Colonic mucosa (tissue), 4 donors: ENCODE data around the gene C3orf20. TPM values are rescaled to one million over a fixed set of nuclear protein-coding genes. Genes with fewer than 3 reads are reported as not detected.

Experiments used
- DNase-seq: peaks from one replicate; pipeline ENCODE4 v3.0.0-alpha.2; 2020
- H3K27ac ChIP-seq: fragments of 200-600 bp; one replicate; pipeline ENCODE4 v1.8.0; 2021
- H3K27me3 ChIP-seq: fragments of 200-600 bp; one replicate; pipeline ENCODE4 v1.8.0; 2021
- H3K36me3 ChIP-seq: fragments of 200-600 bp; one replicate; pipeline ENCODE4 v1.8.0; 2021
- H3K4me1 ChIP-seq: fragments of 200-600 bp; one replicate; pipeline ENCODE4 v1.8.0; 2021; ENCODE audit warnings: mild to moderate bottlenecking
- H3K4me3 ChIP-seq: fragments of 200-600 bp; one replicate; pipeline ENCODE4 v1.8.0; 2021
- H3K9ac ChIP-seq, 2 donors: one replicate each; pipeline ENCODE4 v1.7.0; 2013; ENCODE audit warnings: control low read depth in 2 of 2, low read depth in 2 of 2, low read length in 2 of 2
- H3K9me3 ChIP-seq: fragments of 200-600 bp; one replicate; pipeline ENCODE4 v1.8.0; 2021
- CTCF ChIP-seq: fragments of 200-600 bp; IDR thresholded peaks from one replicate; pipeline ENCODE4 v1.8.0; 2022; ENCODE audit warnings: antibody characterized with exemption, mild to moderate bottlenecking
- intact Hi-C: fragments of 100-400 bp; cut with DNase I; formaldehyde crosslinking; loops from one replicate; pipeline ENCODE4 v1.14.1; 2022
- total RNA-seq, 2 donors: library from RNA; stranded (reverse); fragmentation: NEBNext Ultra II Directional in 1 of 2; extraction: Animal tissue kit (Norgen Biotek cat#: 25700) in 1 of 2; gene quantifications; one replicate each; pipeline ENCODE4 v1.2.1, GENCODE V29; 2021
- donor health status: healthy.
- donor health status: DM: no; HTN: no; CAD: no.
- donor health status: DM: no; HTN: no; CAD: no.

C3orf20 gene
- total RNA-seq, 2 donors from 2014 or later = 0.08 TPM; not detected in 1

DNA sequence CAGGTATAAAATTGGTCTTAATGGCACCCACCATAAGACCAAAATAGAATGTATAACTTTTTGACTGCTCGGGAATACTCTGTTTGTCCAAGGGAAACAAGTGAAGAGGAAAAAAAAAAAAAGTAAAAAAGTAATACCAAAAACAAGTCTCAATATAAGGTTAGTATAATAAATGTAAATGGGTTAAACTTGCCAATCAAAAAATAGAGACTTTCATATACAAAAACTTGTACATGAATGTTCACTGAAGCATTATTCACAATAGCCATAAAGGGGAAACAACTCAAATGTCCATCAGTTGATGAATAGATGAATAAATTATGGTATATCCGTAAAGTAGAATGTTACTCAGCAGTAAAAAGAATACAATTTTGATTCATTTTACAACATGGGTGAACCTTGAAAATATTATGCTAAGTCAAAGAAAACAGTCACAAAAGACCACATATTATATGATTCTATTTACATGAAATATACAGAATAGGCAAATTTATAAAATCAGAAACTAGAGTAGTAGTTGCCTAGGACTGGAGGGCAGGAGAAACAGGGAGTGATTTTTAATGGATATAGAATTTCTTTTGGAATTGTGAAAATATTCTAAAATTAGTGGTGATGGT, 104.2 kb downstream of the C3orf20 start:
- no peak for DNase-seq
- TF ChIP-seq CTCF = no peak
- Histone ChIP-seq H3K4me1 (no peaks in the 10 kb centered on the region), H3K9ac (no peak overlapping the region), H3K27me3 (no peaks in the 10 kb centered on the region), H3K27ac (no peak overlapping the region), H3K4me3 (no peak overlapping the region), H3K36me3 (no peaks in the 10 kb centered on the region), H3K9me3 (no peaks in the 10 kb centered on the region)
- intact Hi-C loops = loop anchor here (10.0 kb wide), 1 partner anchor 104 kb away; the partner anchor contains the start of gene C3orf20

- no peak overlapping the region for H3K4me3 ChIP-seq
- H3K27ac ChIP-seq = no peak overlapping the region
- H3K9me3 ChIP-seq = no peaks in the 10 kb centered on the region
- H3K9ac ChIP-seq = no peak overlapping the region
- intact Hi-C loops = loop anchor here (10.0 kb wide), 1 partner anchor 266 kb away; no protein-coding TSS in a partner anchor
- peak; percentile 43 for TF ChIP-seq CTCF
- no peaks in the 10 kb centered on the region for H3K27me3 ChIP-seq
- DNase-seq = peak; percentile 57
- no peaks in the 10 kb centered on the region for H3K36me3 ChIP-seq
- no peaks in the 10 kb centered on the region for H3K4me1 ChIP-seq
Measured at GRCh38 chr3:14780927-14781507, 106.1 kb downstream of the C3orf20 start.

DNA sequence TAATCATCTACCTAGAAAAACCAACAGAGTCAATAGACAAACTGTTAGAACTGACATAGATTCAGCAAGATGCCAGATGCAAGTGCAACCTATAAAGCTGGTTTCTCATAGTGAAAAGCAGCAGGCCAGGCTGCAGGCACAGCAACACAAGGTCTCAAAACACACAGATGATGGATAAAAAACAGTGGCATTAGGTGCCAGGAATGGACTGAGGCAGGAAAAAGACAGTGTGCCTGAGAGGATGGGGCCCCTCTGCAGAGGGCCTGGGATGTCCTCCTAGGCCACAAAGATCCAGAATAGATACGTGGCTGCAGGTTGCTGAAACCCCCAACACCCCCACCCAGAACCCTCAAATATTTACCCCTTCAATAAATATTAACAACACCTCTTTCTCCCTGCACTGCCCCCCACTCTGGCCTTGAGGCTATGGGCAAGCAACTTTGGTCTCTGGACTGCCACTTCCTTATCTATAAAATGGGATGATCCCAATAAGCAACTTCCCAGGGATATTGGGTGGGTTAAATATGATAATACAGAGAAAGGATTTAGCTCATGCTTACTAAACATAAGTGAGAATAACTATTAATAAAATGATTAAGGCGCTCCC, 108.6 kb downstream of the C3orf20 start:
- Histone ChIP-seq H3K4me1 (no peaks in the 10 kb centered on the region), H3K9ac (no peak overlapping the region), H3K27me3 (no peaks in the 10 kb centered on the region), H3K27ac (no peak overlapping the region), H3K9me3 (no peaks in the 10 kb centered on the region), H3K4me3 (no peak overlapping the region), H3K36me3 (no peaks in the 10 kb centered on the region)
- DNase-seq = no peak
- no peak for TF ChIP-seq CTCF
- intact Hi-C loops = loop anchor here (10.0 kb wide), 1 partner anchor 269 kb away; no protein-coding TSS in a partner anchor

GRCh38 chr3:14784087-14784681, 109.2 kb downstream of the C3orf20 start:
- no peaks in the 10 kb centered on the region for H3K4me1 ChIP-seq
- intact Hi-C loops = loop anchor here (10.0 kb wide), 1 partner anchor 269 kb away; no protein-coding TSS in a partner anchor
- no peak for DNase-seq
- no peaks in the 10 kb centered on the region for H3K9me3 ChIP-seq
- H3K36me3 ChIP-seq = no peaks in the 10 kb centered on the region
- TF ChIP-seq CTCF = no peak
- H3K9ac ChIP-seq = no peak overlapping the region
- H3K27ac ChIP-seq = no peak overlapping the region
- no peak overlapping the region for H3K4me3 ChIP-seq
- no peaks in the 10 kb centered on the region for H3K27me3 ChIP-seq
